HG02763 (cell line): ENCODE results near the gene HORMAD2.
"Not testable (repeated sequence)": the region's sequence is repeated elsewhere in the genome, so short reads cannot be mapped to it uniquely, and the experiment has no call there.

Source experiments
- ATAC-seq: cut with Tn5 transposase; IDR thresholded peaks from one replicate; pipeline ENCODE4 v1.9.1; 2021; ENCODE audit warnings: mild to moderate bottlenecking, moderate library complexity; ENCODE audit not compliant: unreplicated experiment

HORMAD2 gene

DNA sequence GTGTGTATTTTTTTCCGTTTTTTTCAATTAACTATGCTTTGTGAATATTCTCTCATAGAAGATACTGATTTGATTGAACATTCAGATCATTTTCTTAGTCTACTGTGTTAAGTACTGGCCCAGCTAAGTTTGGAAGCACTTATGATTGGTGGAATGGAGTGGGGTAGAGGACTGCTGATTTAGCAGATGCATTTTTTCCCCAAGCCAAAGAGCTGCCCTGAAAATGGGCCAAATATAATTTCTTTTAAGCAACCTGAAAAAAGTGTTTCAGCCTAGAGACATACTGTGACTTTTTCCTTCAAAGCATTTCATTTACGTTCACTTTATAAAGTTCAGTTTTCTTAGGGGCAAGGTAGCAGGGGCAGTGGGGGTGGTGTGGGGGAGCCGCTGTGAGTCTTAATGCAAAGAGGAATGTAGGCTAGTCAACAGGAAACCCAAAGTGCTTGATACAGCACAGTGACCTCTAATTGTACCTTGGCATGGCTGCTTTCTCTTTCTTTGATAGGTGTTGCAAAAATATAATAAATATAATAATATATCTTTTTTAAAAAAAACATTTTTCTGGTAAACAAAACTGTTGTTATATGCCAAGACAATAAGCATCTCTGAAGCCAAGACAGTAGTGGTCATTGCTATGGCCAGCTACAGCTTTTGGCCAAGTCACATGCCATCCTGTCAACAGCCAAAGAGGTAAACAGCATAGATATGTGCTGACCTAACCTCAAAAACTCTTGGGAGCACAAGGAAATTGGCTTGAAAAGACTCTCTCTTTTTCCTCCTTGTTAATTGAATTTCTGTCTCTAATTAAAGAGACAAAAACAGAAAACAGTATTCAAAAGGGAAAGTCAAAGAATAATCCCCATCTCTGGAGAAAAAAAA, 107.5 kb downstream of the HORMAD2 start:
- no peak for ATAC-seq

DNA sequence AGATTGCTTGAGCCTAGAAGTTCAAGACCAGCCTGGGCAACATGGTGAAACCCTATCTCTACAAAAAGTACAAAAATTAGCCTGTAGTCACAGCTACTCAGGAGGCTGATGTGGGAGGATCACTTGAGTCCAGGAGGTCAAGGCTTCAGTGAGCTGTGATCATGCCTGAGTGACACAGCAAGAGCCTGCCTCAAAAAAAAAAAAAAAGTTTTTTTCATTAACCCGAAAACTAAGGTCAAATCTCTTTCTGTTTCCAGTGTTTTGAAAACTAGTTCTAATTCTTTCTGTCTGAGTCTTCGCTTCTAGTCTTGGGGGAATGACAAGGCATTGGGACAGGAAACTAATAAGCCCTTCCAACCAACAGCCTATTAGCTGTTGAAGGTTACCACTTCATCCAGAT, 108.6 kb downstream of the HORMAD2 start:
- no peak for ATAC-seq

DNA sequence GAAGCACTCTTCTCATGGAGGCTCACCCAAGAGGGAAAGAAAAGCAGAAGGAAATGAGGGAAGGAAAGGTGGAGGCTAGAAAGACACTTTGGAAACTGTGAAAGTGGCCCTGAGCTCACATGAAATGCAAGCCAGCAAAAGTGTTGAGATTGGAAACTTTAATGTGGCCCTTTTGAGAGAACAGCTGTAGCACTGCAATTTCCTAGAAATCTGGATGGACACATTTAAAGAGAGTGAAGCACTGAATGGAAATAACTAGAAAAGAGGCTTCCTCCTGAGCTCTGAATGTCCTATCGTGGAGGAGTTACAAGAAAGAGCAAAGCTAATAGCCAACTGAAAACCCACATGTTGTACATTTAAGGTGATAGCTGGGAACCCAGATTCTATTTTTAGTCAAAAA, 110.3 kb downstream of the HORMAD2 start:
- no peak for ATAC-seq

DNA sequence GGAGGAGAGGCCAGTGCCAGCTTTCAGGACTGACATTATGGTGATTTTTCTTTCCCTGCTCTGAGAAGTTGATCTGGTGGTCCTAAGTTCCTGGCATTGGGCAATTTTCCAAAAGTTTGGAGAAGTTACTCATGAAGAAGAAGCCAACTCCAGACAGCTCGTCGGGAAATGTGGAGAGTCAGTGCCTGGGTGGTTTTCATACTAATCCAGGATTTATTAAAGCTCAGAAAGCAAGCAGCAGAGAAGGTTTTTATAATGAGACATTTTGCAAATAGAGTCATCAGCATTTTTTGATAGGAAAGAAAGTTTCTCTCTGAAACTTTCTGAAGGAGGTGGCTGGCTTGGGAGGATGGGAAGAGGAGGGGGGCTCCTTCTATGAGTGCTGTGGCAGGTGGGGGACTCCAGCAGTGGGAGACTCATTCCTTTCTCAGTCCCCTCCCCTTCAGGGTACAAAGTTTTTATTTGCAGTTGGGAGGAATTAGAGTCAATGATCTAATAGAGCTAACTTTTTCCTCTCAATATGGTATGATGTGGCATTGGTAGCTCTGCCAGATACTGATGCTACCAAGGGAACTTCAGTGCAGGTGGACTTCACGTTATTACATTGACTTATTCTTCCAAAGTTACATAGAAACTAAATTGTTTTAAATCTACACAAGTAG, 110.9 kb downstream of the HORMAD2 start:
- ATAC-seq, result no peak

DNA sequence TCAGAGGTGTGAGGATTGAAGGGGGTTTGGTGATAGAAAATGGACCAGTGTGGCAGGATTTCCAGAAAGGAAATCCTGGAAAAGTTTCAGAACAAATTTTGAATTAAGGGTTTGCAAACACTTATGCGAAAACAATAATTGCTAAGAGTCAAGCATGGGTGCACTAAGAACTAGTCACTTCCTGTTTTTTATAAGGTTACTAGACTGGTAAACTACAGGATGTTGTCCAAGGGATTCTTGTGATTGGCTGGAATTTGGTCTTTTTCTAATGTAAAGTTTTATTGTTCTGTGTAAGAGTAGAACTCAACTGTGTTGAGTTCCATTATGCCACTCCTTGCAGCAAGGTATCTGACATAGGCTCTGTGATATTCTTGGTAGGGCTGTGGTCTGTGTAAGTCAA, 112.2 kb downstream of the HORMAD2 start:
- no peak for ATAC-seq

- ATAC-seq, result no peak
Measured at GRCh38 chr22:30193031-30193775, 112.9 kb downstream of the HORMAD2 start.

DNA sequence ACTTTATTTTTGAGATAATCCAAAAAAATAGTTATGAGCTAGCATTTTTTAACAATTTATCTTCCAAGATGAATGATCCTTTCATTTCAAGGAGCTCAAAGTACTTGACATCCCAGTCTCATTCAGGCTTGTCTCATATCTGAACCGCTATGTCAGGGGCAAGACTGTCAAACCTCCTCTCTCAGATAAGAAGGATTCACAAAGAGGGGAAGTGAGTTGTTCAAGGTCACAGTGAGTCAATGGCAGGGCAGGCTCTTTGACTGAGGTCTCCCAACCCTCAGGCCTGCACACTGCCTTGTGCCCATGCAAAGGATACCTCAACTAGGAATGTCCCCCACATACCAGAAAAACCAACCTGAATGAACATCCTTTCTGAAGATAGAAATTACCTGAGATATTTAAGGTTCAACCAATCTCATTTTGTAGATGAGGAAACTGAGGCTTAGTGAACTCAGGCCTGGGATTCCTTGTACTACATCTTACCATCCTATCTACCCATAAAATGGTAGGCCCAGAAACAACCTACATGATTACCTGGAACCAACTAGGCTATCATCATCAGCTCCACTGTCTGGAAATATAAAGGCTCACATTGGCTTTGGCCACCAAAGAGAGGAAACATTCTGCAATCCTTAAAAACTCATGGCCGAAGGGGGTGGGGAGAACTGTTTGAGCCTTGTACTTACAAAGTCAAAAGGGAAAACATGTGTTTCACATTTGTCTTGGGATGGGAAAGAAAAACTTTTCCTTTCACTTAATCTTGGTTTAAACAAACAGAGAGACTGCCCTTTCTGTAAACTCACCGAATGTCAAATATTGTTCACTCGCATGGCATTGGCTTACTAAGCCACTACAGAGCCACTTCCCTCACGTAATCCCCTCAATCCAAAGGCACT, 115.2 kb downstream of the HORMAD2 start:
- no peak for ATAC-seq

DNA sequence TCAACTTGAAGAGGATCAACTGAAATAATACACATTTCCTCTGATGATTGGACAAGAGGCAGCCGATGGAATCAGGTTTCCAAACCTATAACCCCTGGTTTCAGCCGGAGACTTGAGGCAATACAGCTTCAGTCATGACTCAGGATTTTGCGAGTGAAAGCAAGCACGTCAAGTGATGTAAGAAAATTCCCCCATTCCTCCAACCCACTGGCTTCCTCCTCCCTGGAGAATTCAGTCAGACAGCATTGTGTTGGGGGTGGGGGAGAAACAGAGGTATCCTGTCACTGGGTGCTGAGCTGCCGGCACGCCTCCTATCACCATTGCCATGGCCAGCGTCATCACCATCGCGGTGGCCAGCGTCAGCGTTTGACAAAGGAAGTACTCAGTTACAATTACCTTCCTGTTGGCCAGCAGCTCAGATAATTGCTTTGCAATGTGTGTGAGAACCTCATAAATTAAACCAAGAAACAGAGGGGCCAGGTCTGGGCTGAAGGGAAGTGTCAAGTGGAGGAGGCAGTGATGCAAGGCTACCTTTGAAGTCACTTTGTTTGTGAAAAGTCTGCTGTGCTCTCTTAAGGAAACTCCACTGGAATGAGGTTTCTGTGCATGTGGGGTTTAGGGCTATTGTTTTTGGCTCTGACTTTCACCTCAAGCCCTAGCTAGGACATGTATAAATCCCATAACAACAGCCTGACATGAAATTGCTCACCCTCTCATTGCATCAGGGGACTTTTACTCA, 116.0 kb downstream of the HORMAD2 start:
- ATAC-seq, result no peak

GRCh38 chr22:30196880-30197336, 116.6 kb downstream of the HORMAD2 start:
- ATAC-seq, result no peak

DNA sequence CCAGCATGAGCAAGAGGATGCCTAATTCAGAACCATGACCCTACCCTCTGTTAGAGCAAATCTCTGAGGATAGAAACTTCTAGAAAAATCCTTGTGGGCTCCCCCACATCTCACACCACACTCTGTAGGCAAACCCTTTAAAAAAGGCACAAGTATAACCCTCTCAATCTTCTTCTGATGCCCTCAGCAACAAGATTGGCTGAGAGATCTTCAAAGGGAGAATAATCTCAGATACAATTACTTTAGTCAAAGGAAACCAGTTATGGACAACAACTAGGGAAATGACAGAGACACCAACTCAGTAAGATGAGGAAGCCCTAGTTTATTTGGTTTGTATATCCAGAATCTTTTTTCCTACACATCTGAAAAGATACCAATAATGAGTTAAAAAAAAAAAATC, 117.1 kb downstream of the HORMAD2 start:
- ATAC-seq, result no peak

- ATAC-seq, result no peak
Measured at GRCh38 chr22:30198152-30198825, 118.0 kb downstream of the HORMAD2 start.

DNA sequence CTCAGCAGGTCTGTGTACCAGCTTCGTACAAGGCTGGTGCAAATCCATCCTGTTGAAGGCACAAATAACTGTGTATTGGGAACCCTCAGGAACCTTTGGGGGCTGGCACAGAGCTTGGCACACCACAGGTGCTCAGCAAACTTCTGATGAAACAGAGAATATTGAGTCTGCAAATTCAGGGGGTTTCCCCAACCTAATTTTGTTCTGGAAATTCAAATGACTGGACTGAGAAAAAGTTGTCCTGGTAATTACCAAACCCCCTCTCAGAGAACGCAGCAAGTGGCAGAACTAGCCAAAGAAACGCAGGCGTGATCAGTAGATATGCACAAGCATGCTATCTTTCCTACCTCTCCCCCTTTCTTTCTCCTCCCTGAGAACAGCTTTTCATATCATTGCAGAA, 118.7 kb downstream of the HORMAD2 start:
- ATAC-seq, result no peak

GRCh38 chr22:30200905-30201304, 120.6 kb downstream of the HORMAD2 start:
- not testable (repeated sequence) for ATAC-seq

GRCh38 chr22:30201945-30202344, 121.7 kb downstream of the HORMAD2 start:
- ATAC-seq, result no peak

DNA sequence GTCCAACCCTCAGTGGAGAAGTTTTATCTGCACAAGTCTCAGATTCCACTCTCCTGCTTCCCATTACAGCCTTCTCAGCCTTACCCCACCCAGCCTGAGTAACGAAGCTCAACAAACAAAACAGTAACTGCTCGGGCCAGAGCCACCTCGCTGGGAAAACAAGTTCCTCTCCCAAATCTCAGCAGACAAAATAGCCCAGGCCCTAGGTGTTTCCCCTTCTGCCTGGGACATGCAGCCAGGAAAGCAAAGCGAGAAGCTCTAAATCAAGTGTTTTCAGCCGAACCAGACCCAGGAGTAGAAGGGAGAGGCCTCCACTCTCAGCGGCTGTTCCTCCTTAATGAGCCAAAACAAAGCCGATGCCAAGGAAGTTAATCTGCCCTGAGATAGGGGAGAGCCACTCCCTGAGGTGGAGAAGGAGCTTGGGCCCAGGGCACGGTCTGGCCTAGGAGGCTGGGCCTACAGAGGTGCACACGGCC, 122.3 kb downstream of the HORMAD2 start:
- ATAC-seq, result no peak

- ATAC-seq, result no peak
Measured at GRCh38 chr22:30204015-30204741, 123.9 kb downstream of the HORMAD2 start.

- ATAC-seq, result no peak
Measured at GRCh38 chr22:30204742-30205111, 124.5 kb downstream of the HORMAD2 start.

- no peak for ATAC-seq
Measured at GRCh38 chr22:30205281-30206115, 125.2 kb downstream of the HORMAD2 start.
